HG03095 (cell line): ENCODE measurements around the gene DCDC2C.

ENCODE experiments used
- ATAC-seq: cut with Tn5 transposase; IDR thresholded peaks from one replicate; pipeline ENCODE4 v1.9.1; 2021; ENCODE audit warnings: moderate library complexity; ENCODE audit not compliant: unreplicated experiment

Gene DCDC2C

DNA sequence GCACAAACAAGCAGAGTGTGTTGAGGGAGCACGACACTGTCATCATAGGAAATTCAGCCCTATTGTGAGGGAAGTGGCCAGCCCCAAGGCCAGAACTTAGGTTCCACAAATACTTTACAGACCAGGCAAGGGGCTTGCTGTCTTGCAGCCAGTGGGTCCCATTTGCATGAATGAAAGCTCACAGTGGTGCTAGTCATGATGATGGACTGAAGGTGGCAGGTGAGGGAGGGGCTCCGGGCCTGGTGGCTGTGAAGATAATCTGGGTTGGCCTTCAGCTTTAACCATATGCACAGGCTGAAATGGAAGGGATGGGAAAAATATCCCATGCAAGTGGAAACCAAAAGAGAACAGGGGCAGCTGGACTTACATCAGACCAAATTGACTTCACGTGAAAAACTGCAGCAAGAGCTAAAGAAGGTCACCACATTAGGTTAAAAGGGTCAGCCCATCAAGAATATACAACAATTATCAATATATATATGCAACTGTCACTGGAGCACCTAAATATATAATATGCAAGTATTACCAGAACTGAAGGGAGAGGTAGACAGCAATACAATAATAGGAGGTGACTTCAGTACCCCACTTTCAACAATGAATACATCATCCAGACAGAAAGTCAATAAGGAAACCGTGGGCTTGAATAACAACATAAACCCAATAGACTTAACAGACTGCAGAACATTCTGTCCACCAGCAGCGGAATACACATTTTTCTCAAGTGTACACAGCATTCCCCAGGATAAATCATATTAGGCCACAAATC lies 39.6 kb downstream of the DCDC2C start:
- no peak for ATAC-seq

DNA sequence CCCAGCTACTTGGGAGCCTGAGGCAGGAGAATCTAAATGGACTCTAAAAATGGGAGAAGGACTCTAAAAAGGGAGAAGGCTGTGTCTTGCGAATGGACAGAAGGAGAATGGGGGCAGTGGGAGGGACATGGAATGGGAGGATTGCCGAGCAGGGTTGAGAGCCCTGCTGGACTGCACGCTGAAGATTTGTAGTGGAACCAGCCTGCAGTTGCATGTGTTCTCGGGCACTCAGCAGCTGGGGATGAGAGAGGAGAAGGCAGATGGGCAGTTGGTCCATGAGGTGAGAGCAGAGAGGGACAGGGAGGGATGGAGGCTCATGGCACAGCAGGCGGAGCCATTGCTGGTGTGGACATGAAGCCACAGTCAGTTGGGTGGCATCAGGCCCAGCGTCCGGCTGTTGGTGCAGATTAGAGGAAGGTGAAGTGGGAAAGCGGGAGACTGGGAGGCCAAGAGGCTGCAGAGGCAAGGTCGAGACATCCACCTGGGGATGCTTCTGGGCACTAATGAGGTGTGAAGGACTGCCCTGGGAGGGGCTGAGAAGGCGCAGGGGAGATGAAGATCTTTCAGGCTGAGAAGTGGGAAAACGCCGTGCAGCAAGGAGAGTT lies 40.7 kb downstream of the DCDC2C start:
- no peak for ATAC-seq

DNA sequence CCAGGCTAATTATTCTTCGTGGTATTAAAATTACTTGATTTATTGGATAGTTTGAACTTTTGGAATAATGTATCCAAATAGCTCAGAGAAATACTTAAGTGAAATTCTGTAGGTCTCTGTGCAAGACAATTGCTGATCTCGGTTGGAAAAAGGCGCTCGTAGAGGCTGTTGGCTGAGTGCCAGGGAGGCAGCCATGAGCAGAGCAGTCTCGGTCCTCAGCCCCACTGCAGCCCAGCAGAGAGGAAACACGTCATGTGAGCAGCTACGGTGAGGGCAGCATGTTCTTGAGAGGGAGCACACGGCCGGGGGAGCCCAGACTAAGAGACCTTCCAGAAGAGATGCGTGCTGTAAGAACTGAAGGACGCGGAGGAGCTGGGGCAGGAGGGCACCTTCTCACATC lies 42.5 kb downstream of the DCDC2C start:
- ATAC-seq: no peak

DNA sequence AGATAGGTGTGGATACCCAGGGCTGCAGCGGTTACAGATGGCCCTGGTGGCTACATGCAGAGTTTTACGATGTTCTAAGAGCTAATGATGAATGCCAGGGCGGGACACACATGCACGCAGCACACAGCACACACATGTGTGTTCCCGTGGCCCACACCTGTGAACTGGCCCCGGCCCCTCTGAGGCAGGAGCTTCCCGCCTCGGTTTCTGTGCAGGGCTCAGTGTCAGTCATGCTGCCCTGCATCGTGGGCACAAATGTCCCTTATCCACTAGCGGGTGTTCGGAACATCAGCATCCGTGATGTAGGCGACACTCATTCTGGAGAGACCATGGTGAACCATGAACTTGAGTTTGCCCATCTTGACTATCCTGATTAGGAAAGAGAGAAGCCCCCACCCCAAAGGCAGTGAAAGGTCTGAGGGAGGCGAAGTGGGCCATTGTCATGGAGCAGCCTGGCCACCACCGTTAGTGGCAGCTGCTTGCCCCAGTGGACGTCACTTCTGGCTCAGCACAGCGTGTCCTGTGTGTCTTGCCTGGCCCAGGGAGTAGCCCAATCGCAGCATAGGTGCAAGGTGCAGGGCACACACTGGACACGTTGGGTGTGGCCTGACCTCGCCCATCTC lies 43.8 kb downstream of the DCDC2C start:
- no peak for ATAC-seq

DNA sequence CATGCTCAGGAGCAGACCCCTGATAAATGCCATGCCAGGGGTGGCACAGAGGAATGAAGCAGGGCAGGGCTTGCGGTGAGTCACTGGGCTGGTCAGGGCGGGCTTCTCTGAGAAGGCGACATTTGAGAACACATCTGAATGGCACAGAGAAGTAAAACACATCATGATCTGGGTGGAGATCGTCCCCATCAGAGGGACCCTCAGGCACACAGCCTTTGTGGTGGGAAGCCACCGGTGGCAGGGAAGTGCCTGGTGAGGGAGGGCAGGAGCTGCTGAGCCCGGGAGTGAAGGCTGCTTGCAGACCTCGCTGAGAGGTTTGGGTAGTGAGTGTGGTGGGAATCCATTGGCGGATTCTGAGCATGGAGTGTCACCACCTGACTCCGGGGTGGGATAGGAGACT lies 44.5 kb downstream of the DCDC2C start:
- no peak for ATAC-seq

DNA sequence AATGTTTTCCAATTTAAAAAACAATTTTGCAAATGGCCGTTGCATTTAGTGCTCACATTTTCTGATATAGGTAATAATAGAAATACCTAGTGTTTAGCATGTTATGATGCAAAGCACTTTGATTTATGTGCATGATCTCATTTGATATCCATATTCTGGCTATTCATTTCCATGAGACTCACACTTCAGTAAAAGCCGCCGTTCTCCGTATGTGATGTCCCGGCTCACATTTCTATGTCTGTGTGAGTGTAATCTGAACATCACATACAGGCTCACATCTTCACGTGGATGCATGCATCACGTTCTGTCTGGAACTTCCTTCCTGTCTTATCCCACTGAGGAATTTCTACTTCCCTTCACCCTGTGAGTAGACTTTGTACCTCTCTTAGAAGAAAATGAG lies 45.8 kb downstream of the DCDC2C start:
- no peak for ATAC-seq

DNA sequence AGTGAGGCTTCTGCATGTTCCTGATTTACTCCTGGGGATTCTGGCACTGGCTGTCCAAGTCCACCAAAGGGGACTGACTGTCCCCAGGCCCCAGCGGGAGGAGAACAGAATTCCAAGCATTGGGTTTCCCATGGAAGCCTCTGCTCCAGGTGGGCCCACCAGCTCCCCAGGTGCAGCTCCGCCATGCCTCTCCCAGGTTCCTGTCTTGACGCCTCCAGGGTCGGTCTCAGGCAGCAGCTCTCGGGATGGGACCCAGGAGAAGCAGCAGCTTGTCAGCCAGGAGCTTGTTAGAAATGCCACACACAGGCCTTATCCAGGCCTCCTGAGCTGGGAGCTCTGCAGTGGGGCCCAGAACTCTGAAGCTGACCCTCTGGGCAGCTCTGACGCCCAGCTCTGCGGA lies 47.9 kb downstream of the DCDC2C start:
- ATAC-seq: no peak

DNA sequence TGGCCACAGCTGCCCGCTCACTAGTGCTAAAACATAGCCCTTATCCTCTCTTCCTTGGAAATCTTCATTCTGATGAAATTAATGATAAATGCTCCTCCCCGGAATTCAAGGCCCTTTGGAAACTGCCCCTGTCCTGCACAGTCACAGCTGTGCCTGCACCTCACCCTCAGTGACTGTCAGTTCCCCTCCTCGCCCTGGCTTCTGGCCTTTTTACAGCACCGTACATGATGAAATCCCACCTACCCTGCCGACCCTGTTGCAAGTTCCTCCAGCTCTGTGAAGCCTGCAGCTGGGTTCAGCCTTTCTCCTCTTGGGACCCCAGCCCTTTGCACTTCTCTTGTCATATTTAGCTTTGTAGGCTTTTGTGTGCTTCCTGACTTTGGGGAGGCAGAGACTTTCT lies 48.4 kb downstream of the DCDC2C start:
- no peak for ATAC-seq

DNA sequence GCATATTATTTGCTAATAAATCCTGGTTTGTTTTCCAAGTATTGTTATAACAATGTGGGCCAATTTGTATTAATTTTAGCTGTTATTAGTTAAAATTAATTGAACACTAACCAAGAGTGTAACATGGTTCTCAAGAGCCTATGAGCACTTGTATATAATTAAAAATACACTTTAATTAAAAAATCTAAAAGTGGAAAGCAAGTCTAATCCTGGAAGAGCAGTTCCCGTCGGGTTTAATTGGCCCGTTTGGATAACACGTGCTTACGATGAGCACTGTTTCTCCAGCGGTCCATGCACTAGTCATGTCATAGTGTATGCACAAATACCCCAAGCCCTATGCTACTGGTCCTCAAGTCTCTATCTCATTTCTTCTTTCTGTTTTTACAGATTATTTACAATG lies 49.0 kb downstream of the DCDC2C start:
- no peak for ATAC-seq

DNA sequence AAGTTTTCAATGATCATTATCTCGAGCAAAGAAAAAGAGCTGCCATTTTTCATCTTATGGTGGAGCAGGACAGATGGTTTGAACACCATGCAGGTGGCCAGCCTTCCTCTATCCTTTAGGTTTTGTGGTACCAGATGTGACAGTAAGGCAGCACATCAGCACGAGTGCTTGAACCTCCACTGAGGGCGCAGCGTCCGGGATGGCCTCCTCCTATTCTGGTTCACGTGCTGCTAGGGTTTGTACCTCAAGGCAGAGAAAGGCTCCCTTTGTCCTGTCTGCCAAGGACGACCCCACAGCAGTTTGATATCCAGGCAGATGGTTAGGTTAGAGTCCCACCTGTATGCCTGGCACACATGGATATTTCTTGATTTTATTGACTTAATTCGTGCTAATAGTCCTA lies 50.2 kb downstream of the DCDC2C start:
- ATAC-seq: no peak

DNA sequence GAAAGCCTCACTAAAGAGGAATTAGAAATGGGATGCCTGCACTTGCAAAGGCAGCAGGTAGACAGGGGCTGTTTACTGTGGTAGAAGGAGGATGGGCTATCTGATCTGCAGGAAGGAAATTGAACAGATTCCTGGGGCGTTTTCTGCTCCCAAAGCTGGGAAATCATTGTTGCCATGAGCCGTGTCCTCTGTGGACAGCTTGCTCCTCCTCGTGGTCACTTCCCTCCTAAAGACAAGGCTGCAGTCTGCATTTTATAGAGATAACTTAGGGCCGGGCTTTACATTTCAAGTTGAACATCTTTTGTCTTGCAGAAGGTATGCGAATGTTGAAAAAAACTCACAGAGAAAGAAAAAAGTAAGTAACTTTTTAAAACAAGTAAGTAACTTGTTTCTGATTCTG lies 50.9 kb downstream of the DCDC2C start:
- no peak for ATAC-seq

DNA sequence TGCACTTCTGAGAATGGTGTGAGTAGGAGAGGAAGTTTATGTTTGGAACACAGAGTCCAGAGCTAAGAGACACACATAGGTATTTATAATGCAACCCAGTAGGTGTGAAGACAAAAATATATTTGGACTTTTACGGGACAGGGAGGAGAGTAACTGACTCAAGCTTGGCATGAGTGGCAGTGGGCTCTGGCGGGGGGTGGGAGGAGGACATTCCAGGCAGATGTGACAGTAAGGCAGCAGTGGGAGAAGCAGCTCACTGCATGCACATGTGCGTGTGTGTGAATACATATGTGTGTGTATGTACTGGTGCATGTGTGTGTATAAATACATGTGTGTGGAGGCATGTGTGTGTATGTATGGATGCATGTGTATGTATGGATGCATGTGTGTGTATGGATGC lies 51.4 kb downstream of the DCDC2C start:
- ATAC-seq: no peak

DNA sequence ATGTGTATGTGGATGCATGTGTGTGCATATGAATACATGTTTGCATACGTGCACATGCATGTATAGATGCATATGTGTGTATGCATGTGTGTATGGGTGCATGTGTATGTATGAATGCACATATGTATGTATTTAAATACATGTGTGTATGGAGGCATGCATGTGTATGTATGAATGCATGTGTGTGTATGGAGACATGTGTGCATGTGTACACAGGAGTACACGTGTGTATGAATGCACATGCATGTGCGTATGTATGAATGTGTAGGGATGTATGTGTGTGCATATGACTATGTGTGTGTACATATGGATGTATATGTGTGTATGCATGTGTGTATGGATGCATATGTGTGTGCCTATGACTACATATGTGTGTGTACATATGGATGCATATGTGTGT lies 51.9 kb downstream of the DCDC2C start:
- ATAC-seq: no peak

DNA sequence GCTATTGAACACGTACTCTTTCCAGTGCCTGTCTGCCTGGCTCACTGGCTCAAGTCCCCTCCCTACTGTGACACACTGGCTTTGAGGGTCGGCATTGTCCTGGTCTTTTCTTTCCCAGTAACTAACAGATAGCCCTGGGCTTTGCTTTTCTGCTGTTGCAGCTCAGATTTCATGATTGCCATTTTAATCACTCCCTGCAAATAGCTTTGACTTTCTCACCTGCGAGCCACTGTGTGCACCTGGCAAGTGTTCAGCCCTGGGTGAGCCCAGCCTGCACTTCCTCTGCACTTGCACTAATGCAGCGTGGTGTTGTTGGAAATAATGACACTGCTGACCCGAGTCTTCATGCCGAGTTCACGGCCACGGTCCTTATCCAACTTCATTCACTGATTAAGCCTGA lies 52.9 kb downstream of the DCDC2C start:
- no peak for ATAC-seq

DNA sequence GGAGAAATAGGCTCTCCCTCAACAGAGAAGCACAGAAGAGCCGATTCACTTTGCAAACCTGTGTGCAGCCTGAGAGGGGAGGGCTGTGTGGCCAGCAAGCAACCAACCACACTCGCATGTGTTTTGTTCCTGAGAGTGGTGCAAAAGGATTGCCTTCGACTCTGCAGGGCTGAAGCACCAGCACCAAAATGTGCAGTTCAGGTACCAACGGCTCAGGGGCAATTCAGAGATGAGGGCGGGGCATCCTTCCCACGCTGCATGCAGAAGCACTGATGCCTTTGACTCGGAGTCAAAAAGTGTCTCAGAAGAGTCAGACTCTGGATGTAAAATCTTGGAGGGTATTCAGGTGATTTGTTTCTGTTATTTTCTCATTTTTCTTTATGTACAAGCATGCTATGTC lies 55.5 kb downstream of the DCDC2C start:
- ATAC-seq: no peak

DNA sequence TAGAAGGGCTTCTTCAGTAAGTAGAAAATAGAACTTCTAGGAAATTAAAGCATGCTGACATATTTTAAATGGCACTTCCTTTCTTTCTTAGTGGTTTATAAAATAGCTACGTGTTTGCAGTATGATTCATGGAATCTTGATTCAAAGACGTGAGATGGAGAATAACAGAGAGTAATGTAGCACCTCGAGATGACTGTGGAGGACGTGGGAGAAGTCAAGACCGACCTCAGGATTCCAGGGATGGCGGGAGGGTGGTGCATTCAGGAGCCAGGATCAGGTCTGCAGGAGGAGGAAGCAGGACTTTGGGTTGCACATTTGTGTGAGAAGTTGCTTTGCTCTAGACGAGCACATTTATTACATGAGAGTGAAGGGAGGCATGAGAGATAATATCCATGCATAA lies 56.0 kb downstream of the DCDC2C start:
- no peak for ATAC-seq

DNA sequence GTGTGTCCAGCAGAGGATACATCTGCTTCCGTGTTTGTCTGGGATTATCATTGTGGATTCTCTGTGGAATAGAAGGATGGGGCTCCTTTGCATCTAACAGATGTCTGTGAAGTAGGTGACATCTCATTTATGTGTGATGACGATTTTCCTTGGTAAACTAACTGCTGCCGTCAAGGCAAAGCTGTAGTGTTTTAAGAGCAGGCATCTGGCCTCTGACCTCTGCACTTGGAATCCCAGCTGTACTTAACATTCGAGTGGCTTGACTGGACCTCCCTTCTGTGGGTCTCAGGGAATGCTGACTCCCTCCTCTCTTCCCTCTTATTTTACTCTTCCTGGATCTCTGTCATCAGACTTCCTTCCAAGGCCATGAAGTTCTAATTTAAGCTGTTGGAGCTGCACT lies 56.4 kb downstream of the DCDC2C start:
- no peak for ATAC-seq

DNA sequence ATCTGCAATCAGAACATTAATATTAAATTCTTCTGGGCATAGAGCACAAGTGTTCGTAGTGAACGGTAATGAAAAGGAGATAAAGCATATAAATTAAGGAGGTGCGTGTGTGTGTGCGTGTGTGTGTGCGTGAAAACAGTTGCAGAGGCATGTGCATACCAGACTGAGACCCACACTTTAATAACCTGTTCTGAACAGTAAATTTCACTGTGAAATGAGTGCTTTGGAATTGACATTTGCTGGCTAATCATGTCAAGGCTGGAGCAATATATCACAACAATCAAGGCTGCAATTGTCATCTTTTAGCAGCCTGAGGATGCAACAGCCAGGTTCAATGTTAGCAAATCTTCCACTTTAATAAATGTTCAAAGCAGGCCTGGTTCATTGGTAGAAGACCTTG lies 57.9 kb downstream of the DCDC2C start:
- ATAC-seq: no peak

DNA sequence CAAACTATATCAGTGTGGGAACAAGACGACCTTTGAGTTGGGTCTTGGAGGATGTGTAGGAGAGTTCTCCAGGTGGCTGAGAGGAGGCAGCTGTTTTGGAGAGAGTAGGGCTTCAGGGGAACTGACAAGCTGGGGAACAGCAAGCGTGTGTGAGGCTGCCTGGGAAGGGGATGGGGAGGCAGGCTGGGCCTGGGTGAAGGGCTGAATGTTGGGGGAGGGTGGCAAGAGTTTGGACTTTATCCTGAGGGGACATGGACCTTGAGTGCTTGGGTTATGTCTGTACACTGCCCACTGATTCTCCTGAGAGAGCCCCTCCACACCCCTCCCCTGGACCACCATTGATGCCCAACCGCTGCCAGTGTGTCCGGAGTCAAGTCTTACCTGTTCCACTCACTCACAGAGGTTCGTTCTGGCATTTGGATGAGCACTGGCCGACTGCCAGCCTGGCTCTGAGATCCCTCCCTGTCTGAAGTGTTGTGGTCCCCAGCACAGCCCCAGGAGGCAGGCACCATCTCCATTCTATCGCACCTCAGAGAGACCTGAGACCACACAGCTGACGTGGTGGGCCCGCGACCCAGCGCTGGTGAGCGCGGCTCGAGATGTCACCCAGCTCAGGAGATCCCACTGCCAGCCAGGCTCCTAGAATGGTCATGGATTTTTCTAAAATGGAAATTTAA lies 59.5 kb downstream of the DCDC2C start:
- no peak for ATAC-seq

DNA sequence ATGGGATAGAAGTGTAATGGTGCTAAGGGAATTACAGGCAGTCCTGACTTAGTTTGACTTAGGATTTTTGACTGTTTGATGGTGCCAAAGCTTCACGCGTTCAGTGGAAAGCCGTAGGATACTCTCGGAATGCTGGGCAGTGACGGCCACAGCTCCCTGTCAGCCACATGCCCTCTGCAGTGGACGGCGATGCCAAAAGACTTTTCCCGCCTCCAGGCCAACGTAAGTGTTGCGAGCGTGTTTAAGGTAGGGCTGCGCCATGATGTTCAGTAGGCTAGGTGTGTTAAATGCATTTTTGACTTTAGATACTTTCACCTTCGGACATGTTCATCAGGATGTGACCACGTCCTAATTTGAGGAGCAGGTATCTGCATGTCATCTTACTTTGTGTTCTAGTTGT lies 63.4 kb downstream of the DCDC2C start:
- ATAC-seq: no peak

DNA sequence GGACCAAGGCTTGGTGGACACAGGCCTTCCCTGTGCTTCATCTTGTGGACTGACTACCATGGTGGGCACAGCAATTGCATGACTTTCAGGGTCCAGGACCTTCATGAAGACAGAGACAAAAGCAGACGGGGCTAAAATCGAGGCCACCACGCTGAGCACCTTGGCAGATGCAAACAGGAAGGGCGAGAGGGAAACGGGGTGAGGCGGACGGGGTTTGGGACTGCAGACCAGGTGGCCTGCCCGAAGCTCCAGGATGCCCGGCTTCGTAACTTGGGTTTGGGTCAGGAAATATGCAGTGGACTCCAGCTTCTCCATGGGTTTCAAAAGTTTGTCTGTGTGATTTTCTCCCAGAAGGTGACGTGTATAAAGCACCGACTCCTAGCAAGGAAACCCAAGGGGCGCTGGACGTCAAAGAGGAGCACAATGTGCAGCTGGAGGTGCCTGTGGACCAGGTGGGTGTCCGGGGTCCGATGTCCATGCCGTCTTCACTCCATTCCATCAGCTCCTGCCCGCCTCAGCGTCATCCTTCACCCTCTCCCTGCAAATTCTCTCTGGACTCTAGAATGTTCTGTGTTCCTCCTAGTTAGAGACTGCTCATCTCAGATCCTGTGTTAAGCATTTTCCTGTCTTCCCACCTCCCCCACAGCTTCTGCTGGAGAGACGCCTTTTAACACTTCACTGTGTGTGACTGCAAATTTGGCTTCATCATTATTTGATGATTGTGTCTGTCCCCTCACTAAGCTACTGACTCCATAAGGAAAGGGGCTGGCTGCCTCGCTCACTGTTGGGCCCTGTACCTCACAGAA lies 65.8 kb downstream of the DCDC2C start:
- no peak for ATAC-seq
